GM23338 (cell line): ENCODE measurements around the gene WDR35. TPM values are rescaled to one million over a fixed set of nuclear protein-coding genes. Genes with fewer than 3 reads are reported as not detected.

Experiments
- ATAC-seq: fragments of 200-7000 bp; cut with Tn5 transposase; 3 replicates; pipeline ENCODE4 v1.9.1; 2020
- DNase-seq: peaks from one replicate; pipeline ENCODE4 v3.0.0-alpha.2; 2015; ENCODE audit warnings: low spot score
- H2AFZ ChIP-seq: fragments of 200-600 bp; sonication (generic); 2 replicates; pipeline ENCODE4 v1.8.0; 2016; ENCODE audit warnings: antibody characterized with exemption, mild to moderate bottlenecking, moderate library complexity
- H3F3A ChIP-seq: fragments of 200-600 bp; sonication (generic); replicated peaks from 2 replicates; pipeline ENCODE4 v1.8.0; 2017; ENCODE audit warnings: antibody characterized with exemption, mixed run types, low read depth
- H3K27ac ChIP-seq: fragments of 200-600 bp; sonication (generic); 2 replicates; pipeline ENCODE4 v1.6.1; 2016; ENCODE audit warnings: low read depth
- H3K27me3 ChIP-seq: fragments of 200-600 bp; sonication (generic); 2 replicates; pipeline ENCODE4 v1.8.0; 2016; ENCODE audit warnings: mild to moderate bottlenecking, mixed run types, moderate library complexity; ENCODE audit not compliant: insufficient read depth
- H3K36me3 ChIP-seq: fragments of 200-600 bp; sonication (generic); 2 replicates; pipeline ENCODE4 v1.8.0; 2016; ENCODE audit warnings: mild to moderate bottlenecking; ENCODE audit not compliant: insufficient read depth
- H3K4me1 ChIP-seq: fragments of 200-600 bp; sonication (generic); 2 replicates; pipeline ENCODE4 v1.8.0; 2016; ENCODE audit warnings: mild to moderate bottlenecking, moderate library complexity; ENCODE audit not compliant: insufficient read depth
- H3K4me2 ChIP-seq: fragments of 200-600 bp; sonication (generic); 2 replicates; pipeline ENCODE4 v1.7.1; 2017; ENCODE audit warnings: mixed run types
- H3K4me3 ChIP-seq: fragments of 200-600 bp; sonication (generic); 2 replicates; pipeline ENCODE4 v1.6.1; 2016; ENCODE audit warnings: mixed run types
- H3K79me2 ChIP-seq: fragments of 200-600 bp; sonication (generic); replicated peaks from 2 replicates; pipeline ENCODE4 v1.8.0; 2017; ENCODE audit warnings: mild to moderate bottlenecking; ENCODE audit not compliant: insufficient read depth
- H3K9me2 ChIP-seq: fragments of 200-600 bp; sonication (generic); 2 replicates; pipeline ENCODE4 v1.8.0; 2017; ENCODE audit not compliant: insufficient read depth
- H4K20me1 ChIP-seq: fragments of 200-600 bp; sonication (generic); replicated peaks from 2 replicates; pipeline ENCODE4 v1.8.0; 2017; ENCODE audit warnings: mild to moderate bottlenecking; ENCODE audit not compliant: insufficient read depth
- H3K27ac Mint-ChIP-seq: 2 replicates; pipeline ENCODE4 v1.8.0; 2020; ENCODE audit warnings: inconsistent platforms, mild to moderate bottlenecking, moderate library complexity, mixed read lengths
- H3K27me3 Mint-ChIP-seq: 3 replicates; pipeline ENCODE4 v1.8.0; 2022; ENCODE audit warnings: low read depth, mild to moderate bottlenecking, moderate library complexity, mixed read lengths, inconsistent platforms; ENCODE audit not compliant: insufficient read depth, poor library complexity
- H3K36me3 Mint-ChIP-seq: 3 replicates; pipeline ENCODE4 v1.8.0; 2021; ENCODE audit warnings: low read depth, mild to moderate bottlenecking, inconsistent platforms, moderate library complexity, mixed read lengths
- H3K4me1 Mint-ChIP-seq: 3 replicates; pipeline ENCODE4 v1.8.0; 2020; ENCODE audit warnings: mild to moderate bottlenecking, inconsistent platforms, mixed read lengths
- H3K4me3 Mint-ChIP-seq: 3 replicates; pipeline ENCODE4 v1.8.0; 2021; ENCODE audit warnings: moderate library complexity, mild to moderate bottlenecking, inconsistent platforms, mixed read lengths
- H3K9me3 Mint-ChIP-seq: 3 replicates; pipeline ENCODE4 v1.8.0; 2020; ENCODE audit warnings: moderate library complexity, mild to moderate bottlenecking, inconsistent platforms, mixed read lengths
- CREB1 ChIP-seq: fragments of 250-450 bp; sonication (Bioruptor Pico); IDR thresholded peaks from 2 replicates; pipeline ENCODE4 v1.5.0; 2020; ENCODE audit warnings: low read depth, mild to moderate bottlenecking, moderate library complexity
- CTCF ChIP-seq, 2 experiments: fragments of 200-600 bp in 1 of 2; sonication (generic) in 1 of 2; conservative IDR thresholded peaks; 2 replicates each; pipeline versions ENCODE4 v1.5.1 to v1.6.1; 2016 to 2017; ENCODE audit warnings: antibody characterized with exemption in 2 of 2, low read depth in 2 of 2, mild to moderate bottlenecking in 2 of 2, moderate library complexity in 1 of 2
- ETS1 ChIP-seq: IDR thresholded peaks from 2 replicates; pipeline ENCODE4 v1.6.1; 2016; ENCODE audit warnings: antibody characterized with exemption
- EZH2 ChIP-seq: fragments of 200-600 bp; sonication (generic); IDR thresholded peaks from one replicate; pipeline ENCODE4 v1.8.0; 2017; ENCODE audit warnings: antibody characterized with exemption, mild to moderate bottlenecking, low read depth; ENCODE audit not compliant: unreplicated experiment
- EZH2phosphoT487 ChIP-seq: fragments of 200-600 bp; sonication (generic); IDR thresholded peaks from one replicate; pipeline ENCODE4 v1.8.1; 2018; ENCODE audit warnings: antibody characterized with exemption; ENCODE audit not compliant: unreplicated experiment
- JUNB ChIP-seq: IDR thresholded peaks from one replicate; pipeline ENCODE4 v1.6.1; 2016; ENCODE audit warnings: antibody characterized with exemption; ENCODE audit not compliant: unreplicated experiment
- NANOG ChIP-seq: IDR thresholded peaks from 2 replicates; pipeline ENCODE4 v1.6.1; 2016; ENCODE audit warnings: antibody characterized with exemption, borderline replicate concordance
- POLR2AphosphoS5 ChIP-seq: IDR thresholded peaks from 2 replicates; pipeline ENCODE4 v1.6.1; 2016; ENCODE audit warnings: antibody characterized with exemption, low read depth
- REST ChIP-seq: IDR thresholded peaks from one replicate; pipeline ENCODE4 v1.6.1; 2018; ENCODE audit warnings: antibody characterized with exemption; ENCODE audit not compliant: unreplicated experiment
- STAT1 ChIP-seq: IDR thresholded peaks from one replicate; pipeline ENCODE4 v1.6.1; 2016; ENCODE audit warnings: antibody characterized with exemption; ENCODE audit not compliant: unreplicated experiment
- ZNF462 ChIP-seq: fragments of 250-450 bp; sonication (Bioruptor Pico); IDR thresholded peaks from 2 replicates; pipeline ENCODE4 v1.5.0; 2020; ENCODE audit warnings: mild to moderate bottlenecking, moderate library complexity
- polyA plus RNA-seq: library from polyadenylated mRNA; unstranded; fragments of >200 nt; fragmentation: Nextera tagmentation; extraction: Ambion mirVana; gene quantifications from 2 replicates; pipeline ENCODE4 v1.2.1, GENCODE V29; 2016
- total RNA-seq: library from RNA; depleted of rRNA; stranded (reverse); fragments of >200 nt; shearing (Covaris generic); gene quantifications from 2 replicates; pipeline ENCODE4 v1.2.3, GENCODE V29; 2014

The WDR35 gene
- total and polyA plus RNA-seq, 2 experiments from 2014 or later = 5.3 to 20.0 TPM

GRCh38 chr2:19881908-19882265, 108.0 kb downstream of the WDR35 start:
- H3K9me2 ChIP-seq = peaks cover 20% of the 10 kb centered on the region; the same call in 1 of the 2 replicates
- no peak overlapping the region for H2AFZ ChIP-seq
- ATAC-seq (no peak), DNase-seq (no peak)
- H3K36me3 Mint-ChIP-seq = no peaks in the 10 kb centered on the region
- H3K4me3 ChIP-seq = no peak overlapping the region
- TF ChIP-seq STAT1 (no peak), POLR2AphosphoS5 (no peak), ETS1 (no peak), NANOG (no peak), CREB1 (no peak), ZNF462 (CRISPR knock-in tag) (no peak), REST (no peak), EZH2phosphoT487 (no peak), EZH2 (no peak), JUNB (no peak), CTCF (conservative IDR thresholded peaks at IDR 0.05; ENCODE audit: low read depth in 2 of 2) (no peak)
- no peaks in the 10 kb centered on the region for H3K4me1 ChIP-seq
- no peaks in the 10 kb centered on the region for H3F3A ChIP-seq
- no peaks in the 10 kb centered on the region for H4K20me1 ChIP-seq
- H3K9me3 Mint-ChIP-seq = no peaks in the 10 kb centered on the region; the same call in 2 of the 3 replicates
- no peak overlapping the region for H3K27ac Mint-ChIP-seq
- no peaks in the 10 kb centered on the region; the same call in 2 of the 3 replicates for H3K4me1 Mint-ChIP-seq
- no peak overlapping the region for H3K27ac ChIP-seq
- no peaks in the 10 kb centered on the region for H3K79me2 ChIP-seq
- H3K4me3 Mint-ChIP-seq = no peak overlapping the region
- peaks cover 2% of the 10 kb centered on the region for H3K27me3 Mint-ChIP-seq
- no peak overlapping the region for H3K4me2 ChIP-seq
- no peaks in the 10 kb centered on the region for H3K27me3 ChIP-seq
- H3K36me3 ChIP-seq = no peaks in the 10 kb centered on the region
